SU-DHL-6 (cell line): ENCODE measurements around the gene ALDH9A1.

ENCODE experiments used
- H2AFZ ChIP-seq: fragments of 200-600 bp; sonication (generic); 2 replicates; pipeline ENCODE4 v1.6.1; 2014; ENCODE audit warnings: low read depth, mild to moderate bottlenecking, moderate library complexity, mixed read lengths, antibody characterized with exemption, low read length; ENCODE audit not compliant: severe bottlenecking
- H3F3A ChIP-seq: fragments of 200-600 bp; shearing (Covaris generic); 2 replicates; pipeline ENCODE4 v1.6.0; 2016; ENCODE audit warnings: antibody characterized with exemption, mild to moderate bottlenecking; ENCODE audit not compliant: insufficient read depth
- H3K27ac ChIP-seq: fragments of 200-600 bp; sonication (generic); 2 replicates; pipeline ENCODE4 v1.5.1; 2016; ENCODE audit warnings: low read depth, mild to moderate bottlenecking, low read length, moderate library complexity, mixed read lengths
- H3K27me3 ChIP-seq: fragments of 200-600 bp; sonication (generic), shearing (Covaris generic); 2 replicates; pipeline ENCODE4 v1.6.0; 2014; ENCODE audit warnings: mild to moderate bottlenecking, low read length
- H3K36me3 ChIP-seq: fragments of 200-600 bp; sonication (generic); 2 replicates; pipeline ENCODE4 v1.6.1; 2014; ENCODE audit warnings: mild to moderate bottlenecking, low read length, mixed read lengths
- H3K4me2 ChIP-seq: fragments of 300-600, 200-600 bp; shearing (Covaris generic), sonication (generic); 2 replicates; pipeline ENCODE4 v1.6.0; 2014; ENCODE audit warnings: low read length, low read depth, mild to moderate bottlenecking; ENCODE audit not compliant: poor library complexity, severe bottlenecking
- H3K4me3 ChIP-seq: fragments of 200-600 bp; sonication (generic); 2 replicates; pipeline ENCODE4 v1.5.1; 2014; ENCODE audit warnings: antibody characterized with exemption, low read length, mild to moderate bottlenecking, mixed read lengths; ENCODE audit not compliant: insufficient read depth, poor library complexity, severe bottlenecking
- H3K79me2 ChIP-seq: fragments of 200-600 bp; sonication (generic); 2 replicates; pipeline ENCODE4 v1.6.1; 2014; ENCODE audit warnings: mild to moderate bottlenecking, low read length, moderate library complexity; ENCODE audit not compliant: insufficient read depth
- H3K9ac ChIP-seq: fragments of 200-600 bp; sonication (generic); 2 replicates; pipeline ENCODE4 v1.7.0; 2014; ENCODE audit warnings: mild to moderate bottlenecking, low read length
- H3K9me2 ChIP-seq: fragments of 200-600 bp; sonication (generic); replicated peaks from 2 replicates; pipeline ENCODE4 v1.6.1; 2014; ENCODE audit warnings: low read length; ENCODE audit not compliant: insufficient read depth
- H3K9me3 ChIP-seq: fragments of 200-600 bp; sonication (generic); 2 replicates; pipeline ENCODE4 v1.6.1; 2014; ENCODE audit warnings: low read length, mixed read lengths; ENCODE audit not compliant: insufficient read depth
- H4K20me1 ChIP-seq: fragments of 200-600 bp; sonication (generic); 2 replicates; pipeline ENCODE4 v1.6.1; 2014; ENCODE audit warnings: low read depth, mild to moderate bottlenecking, antibody characterized with exemption, low read length, moderate library complexity, mixed read lengths
- CTCF ChIP-seq: fragments of 200-600 bp; sonication (generic); IDR thresholded peaks from one replicate; pipeline ENCODE4 v1.5.1; 2017; ENCODE audit warnings: antibody characterized with exemption, mild to moderate bottlenecking, low read length, moderate library complexity; ENCODE audit not compliant: insufficient read depth, poor library complexity, severe bottlenecking
- EZH2phosphoT487 ChIP-seq: fragments of 200-600 bp; sonication (generic), shearing (Covaris generic); conservative IDR thresholded peaks from 2 replicates; pipeline ENCODE4 v1.6.1; 2018; ENCODE audit warnings: mild to moderate bottlenecking, antibody characterized with exemption, low read length, moderate library complexity, mixed read lengths

ALDH9A1 gene

DNA sequence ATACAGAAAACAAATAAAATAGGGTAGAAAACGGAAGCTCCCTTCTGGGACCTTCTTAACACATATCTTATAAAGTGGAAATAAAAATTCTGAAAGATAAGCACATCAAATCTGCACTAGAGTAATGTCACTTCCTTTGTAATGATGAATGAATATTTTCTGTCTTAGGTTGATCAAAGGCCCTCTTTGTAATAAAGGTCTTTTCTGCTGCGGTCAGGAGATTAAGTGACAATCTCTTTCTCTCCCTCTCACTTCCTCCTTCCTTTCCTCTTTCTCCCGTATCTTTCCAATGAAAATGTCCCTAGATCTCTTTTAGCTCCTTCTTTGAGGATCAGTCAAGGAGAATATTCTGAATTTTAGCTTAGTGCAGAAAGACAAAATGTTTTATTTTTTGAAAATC is 36.5 kb upstream of the ALDH9A1 start:
- Histone ChIP-seq H3K4me3 (no peak overlapping the region), H3K27me3 (no peaks in the 10 kb centered on the region), H2AFZ (no peak overlapping the region), H3K9me3 (no peaks in the 10 kb centered on the region), H4K20me1 (peaks cover 6% of the 10 kb centered on the region; the same call in 1 of the 2 replicates), H3K79me2 (peaks cover 15% of the 10 kb centered on the region), H3K9me2 (no peaks in the 10 kb centered on the region), H3K4me2 (no peak overlapping the region), H3K36me3 (no peaks in the 10 kb centered on the region), H3K27ac (no peak overlapping the region), H3K9ac (no peak overlapping the region), H3F3A (peaks cover 6% of the 10 kb centered on the region)
- TF ChIP-seq EZH2phosphoT487 (no peak), CTCF (no peak)

DNA sequence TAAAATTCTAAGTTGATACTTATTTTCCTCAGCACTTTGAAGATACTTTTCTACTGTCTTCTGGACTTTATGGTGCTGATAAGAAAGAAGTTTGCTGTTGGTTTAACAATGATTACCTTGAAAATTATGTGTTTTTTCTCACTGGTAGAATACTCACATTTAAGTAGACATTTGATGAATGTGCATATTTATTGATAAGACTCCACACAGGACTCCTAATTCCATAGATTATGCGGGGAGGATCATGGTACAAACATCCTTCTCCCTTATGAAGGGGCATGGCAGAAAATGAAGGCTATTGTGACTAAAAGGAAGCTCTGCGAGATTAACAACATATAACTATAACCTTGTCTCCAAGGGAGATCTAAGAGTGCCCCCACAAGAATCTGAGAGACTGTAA is 28.5 kb upstream of the ALDH9A1 start:
- Histone ChIP-seq H3F3A (0 out of 2 replicates have a peak, but pooled peaks cover 7% of the 10 kb centered on the region), H3K27ac (no peak overlapping the region), H3K79me2 (no peaks in the 10 kb centered on the region), H3K9me2 (no peaks in the 10 kb centered on the region), H3K9ac (no peak overlapping the region), H3K4me2 (no peak overlapping the region), H4K20me1 (no peaks in the 10 kb centered on the region), H3K4me3 (no peak overlapping the region), H3K9me3 (no peaks in the 10 kb centered on the region), H3K36me3 (peaks cover 3% of the 10 kb centered on the region; the same call in 1 of the 2 replicates), H2AFZ (no peak overlapping the region), H3K27me3 (no peaks in the 10 kb centered on the region)
- TF ChIP-seq EZH2phosphoT487, result no peak
- TF ChIP-seq CTCF, result no peak

GRCh38 chr1:165726169-165726568 is 27.8 kb upstream of the ALDH9A1 start:
- Histone ChIP-seq H4K20me1 (no peaks in the 10 kb centered on the region), H3K27ac (no peak overlapping the region), H3K4me3 (no peak overlapping the region), H3K9ac (no peak overlapping the region), H2AFZ (no peak overlapping the region), H3K4me2 (no peak overlapping the region), H3K79me2 (no peaks in the 10 kb centered on the region), H3K27me3 (no peaks in the 10 kb centered on the region), H3K9me3 (no peaks in the 10 kb centered on the region), H3F3A (0 out of 2 replicates have a peak, but pooled peaks cover 7% of the 10 kb centered on the region), H3K36me3 (peaks cover 3% of the 10 kb centered on the region; the same call in 1 of the 2 replicates), H3K9me2 (no peaks in the 10 kb centered on the region)
- TF ChIP-seq CTCF (no peak), EZH2phosphoT487 (no peak)
